Measurements from ENCODE around the gene NANP. TPM values are rescaled to one million over a fixed set of nuclear protein-coding genes. Genes with fewer than 3 reads are reported as not detected.
"Not testable (repeated sequence)": the region's sequence is repeated elsewhere in the genome, so short reads cannot be mapped to it uniquely, and the experiment has no call there.

Gene NANP
- total RNA-seq, 4 donors from 2014 or later: 4.7 to 8.5 (median 6.9) TPM

DNA sequence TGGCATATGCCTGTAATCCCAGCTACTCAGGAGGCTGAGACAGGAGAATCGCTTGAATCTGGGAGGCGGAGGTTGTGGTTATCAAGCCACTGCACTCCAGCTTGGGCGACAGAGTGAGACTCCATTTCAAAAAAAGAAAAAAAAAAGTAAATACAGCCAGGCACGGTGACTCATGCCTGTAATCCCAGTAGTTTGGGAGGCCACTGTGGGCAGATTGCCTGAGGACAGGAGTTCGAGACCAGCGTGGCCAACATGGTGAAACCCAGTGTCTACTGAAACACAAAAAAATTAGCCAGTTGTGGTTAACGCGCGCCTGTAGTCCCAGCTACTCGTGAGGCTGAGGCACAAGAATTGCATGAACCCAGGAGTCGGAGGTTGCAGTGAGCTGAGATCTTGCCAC, 36.9 kb downstream of the NANP start:
- Histone ChIP-seq H3K27ac (no peak overlapping the region), H3K36me3 (no peaks in the 10 kb centered on the region), H3K27me3 (no peaks in the 10 kb centered on the region), H3K4me1 (peaks cover 0 to 9% of the 10 kb centered on the region in 2 donors), H3K4me3 (replicated peaks in 1 of 3) (no peak overlapping the region), H3K9me3 (no peaks in the 10 kb centered on the region)
- no peak for DNase-seq
- TF ChIP-seq, protein P1, sequence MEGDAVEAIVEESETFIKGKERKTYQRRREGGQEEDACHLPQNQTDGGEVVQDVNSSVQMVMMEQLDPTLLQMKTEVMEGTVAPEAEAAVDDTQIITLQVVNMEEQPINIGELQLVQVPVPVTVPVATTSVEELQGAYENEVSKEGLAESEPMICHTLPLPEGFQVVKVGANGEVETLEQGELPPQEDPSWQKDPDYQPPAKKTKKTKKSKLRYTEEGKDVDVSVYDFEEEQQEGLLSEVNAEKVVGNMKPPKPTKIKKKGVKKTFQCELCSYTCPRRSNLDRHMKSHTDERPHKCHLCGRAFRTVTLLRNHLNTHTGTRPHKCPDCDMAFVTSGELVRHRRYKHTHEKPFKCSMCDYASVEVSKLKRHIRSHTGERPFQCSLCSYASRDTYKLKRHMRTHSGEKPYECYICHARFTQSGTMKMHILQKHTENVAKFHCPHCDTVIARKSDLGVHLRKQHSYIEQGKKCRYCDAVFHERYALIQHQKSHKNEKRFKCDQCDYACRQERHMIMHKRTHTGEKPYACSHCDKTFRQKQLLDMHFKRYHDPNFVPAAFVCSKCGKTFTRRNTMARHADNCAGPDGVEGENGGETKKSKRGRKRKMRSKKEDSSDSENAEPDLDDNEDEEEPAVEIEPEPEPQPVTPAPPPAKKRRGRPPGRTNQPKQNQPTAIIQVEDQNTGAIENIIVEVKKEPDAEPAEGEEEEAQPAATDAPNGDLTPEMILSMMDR (IDR thresholded peaks at IDR 0.05): no peak
- TF ChIP-seq POLR2A (IDR thresholded peaks at IDR 0.05): no peak
- 81 to 82% methylated on average over 11 of the region's 11 CpGs for WGBS, 2 donors
- intact Hi-C loops (cut with DNase I): no loop called here

DNA sequence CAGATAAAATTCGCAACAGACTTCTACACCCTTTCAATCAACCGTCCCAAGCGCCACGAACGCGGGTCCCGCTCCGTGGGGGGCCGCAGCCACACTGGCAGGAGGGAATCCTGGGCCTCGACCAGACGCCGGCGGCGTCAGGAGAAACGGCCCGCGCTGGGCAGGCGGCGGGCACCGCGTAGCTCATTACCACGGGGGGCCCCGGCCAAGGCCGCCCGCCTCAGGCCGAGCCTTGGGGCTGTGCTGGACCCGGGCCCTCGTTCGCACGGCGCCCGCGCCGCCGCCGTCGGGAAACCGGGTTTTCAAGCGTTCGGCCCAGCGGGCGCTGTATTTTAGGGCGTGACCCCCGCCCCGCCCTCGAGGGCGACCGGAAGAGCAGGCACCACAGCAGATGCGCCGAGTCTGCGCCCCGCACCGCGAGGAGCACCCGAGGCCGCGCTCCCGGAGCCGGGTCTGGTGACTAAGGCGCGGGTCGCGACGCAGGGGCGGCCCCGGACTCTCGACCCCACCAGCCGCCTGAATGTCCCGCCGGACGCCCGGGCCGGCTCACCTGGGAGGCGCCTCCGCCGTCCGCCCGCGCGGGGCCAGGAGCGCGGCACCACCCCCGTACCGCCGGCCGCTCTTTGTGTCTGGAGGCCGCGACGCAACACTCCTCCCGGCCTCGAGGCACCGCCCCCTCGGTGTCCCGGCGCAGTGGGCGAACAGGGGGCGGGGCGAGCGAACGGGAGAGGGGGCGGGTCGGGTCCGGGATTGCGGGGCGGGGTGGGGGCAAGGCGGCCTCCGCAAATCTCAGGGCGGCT, 38.7 kb downstream of the NANP start, which contains the start of gene NINL:
Gene NINL (minus strand): TSS at position 627 of the 800 bp plus-strand sequence. CDS start 58,944 bp downstream, outside the sequence.
- 1% methylated on average over 13 to 27 of the region's 108 CpGs for WGBS, 2 donors
- no peaks in the 10 kb centered on the region for H3K9me3 ChIP-seq
- H3K4me3 ChIP-seq (replicated peaks in 1 of 3): peak within 1 kb of the TSS; percentile 59 to 76 (median 67)
- intact Hi-C loops (cut with DNase I): no loop called here
- H3K4me1 ChIP-seq: peaks cover 0 to 20% of the 10 kb centered on the region in 2 donors
- no peaks in the 10 kb centered on the region for H3K27me3 ChIP-seq
- H3K36me3 ChIP-seq: no peaks in the 10 kb centered on the region
- peak; percentile 74 to 75 for DNase-seq
- TF ChIP-seq POLR2A (IDR thresholded peaks at IDR 0.05): peak; percentile 35 to 90
- TF ChIP-seq, protein P1 (IDR thresholded peaks at IDR 0.05): no peak
- H3K27ac ChIP-seq: peak within 1 kb of the TSS in 2 of 3 donors; percentile 47 to 80

DNA sequence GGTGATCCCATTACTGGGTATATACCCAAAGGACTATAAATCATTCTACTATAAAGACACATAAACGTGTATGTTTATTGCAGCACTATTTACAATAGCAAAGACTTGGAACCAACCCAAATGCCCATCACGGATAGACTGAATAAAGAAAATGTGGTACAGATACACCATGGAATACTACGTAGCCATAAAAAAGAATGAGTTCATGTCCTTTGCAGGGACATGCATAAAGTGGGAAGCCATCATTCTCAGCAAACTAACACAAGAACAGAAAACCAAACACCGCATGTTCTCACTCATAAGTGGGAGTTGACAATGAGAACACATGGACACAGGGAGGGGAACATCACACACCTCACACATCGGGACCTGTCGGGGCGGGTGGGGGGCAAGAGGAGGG, 40.2 kb downstream of the NANP start:
- H3K27ac ChIP-seq; intact Hi-C loops (cut with DNase I); H3K4me3 ChIP-seq (replicated peaks in 1 of 3); DNase-seq; H3K27me3 ChIP-seq; H3K36me3 ChIP-seq; H3K9me3 ChIP-seq: not testable (repeated sequence)
- WGBS, 2 donors: 93% methylated on average over 7 of the region's 7 CpGs
- H3K4me1 ChIP-seq: peaks cover 5 to 35% of the 10 kb centered on the region in 2 donors

DNA sequence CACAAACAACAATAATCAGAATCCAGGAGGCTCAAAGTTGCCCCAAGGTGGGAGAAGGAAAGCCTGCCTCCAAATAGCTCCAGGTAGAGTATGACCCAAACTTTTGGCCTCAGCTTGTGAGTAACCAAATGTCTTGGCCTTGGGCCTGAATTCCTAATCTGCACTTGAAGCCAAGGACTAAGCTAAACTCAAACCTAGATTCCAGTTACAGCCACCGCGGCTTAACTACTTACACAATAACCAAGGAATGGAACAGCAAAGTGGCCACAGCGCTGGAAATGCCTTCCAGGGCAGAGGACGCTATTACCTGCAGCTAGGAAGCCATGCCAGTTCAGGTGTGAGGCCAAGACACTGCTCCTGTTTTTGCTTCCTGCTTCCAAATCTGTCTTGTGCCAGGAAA, 43.1 kb downstream of the NANP start:
- Histone ChIP-seq H3K9me3 (no peaks in the 10 kb centered on the region), H3K4me1 (peaks cover 5 to 35% of the 10 kb centered on the region in 2 donors), H3K27ac (peak overlapping the region; percentile 7 to 63 (median 50)), H3K36me3 (no peaks in the 10 kb centered on the region), H3K27me3 (no peaks in the 10 kb centered on the region), H3K4me3 (replicated peaks in 1 of 3) (no peak overlapping the region)
- WGBS, 2 donors: 23 to 43% methylated on average over 3 to 4 of the region's 4 CpGs
- intact Hi-C loops (cut with DNase I): no loop called here
- TF ChIP-seq, protein P1 (IDR thresholded peaks at IDR 0.05): peak in 1 of 6 experiments; percentile 11
- TF ChIP-seq POLR2A (IDR thresholded peaks at IDR 0.05): no peak
- DNase-seq: peak; percentile 79 to 80

DNA sequence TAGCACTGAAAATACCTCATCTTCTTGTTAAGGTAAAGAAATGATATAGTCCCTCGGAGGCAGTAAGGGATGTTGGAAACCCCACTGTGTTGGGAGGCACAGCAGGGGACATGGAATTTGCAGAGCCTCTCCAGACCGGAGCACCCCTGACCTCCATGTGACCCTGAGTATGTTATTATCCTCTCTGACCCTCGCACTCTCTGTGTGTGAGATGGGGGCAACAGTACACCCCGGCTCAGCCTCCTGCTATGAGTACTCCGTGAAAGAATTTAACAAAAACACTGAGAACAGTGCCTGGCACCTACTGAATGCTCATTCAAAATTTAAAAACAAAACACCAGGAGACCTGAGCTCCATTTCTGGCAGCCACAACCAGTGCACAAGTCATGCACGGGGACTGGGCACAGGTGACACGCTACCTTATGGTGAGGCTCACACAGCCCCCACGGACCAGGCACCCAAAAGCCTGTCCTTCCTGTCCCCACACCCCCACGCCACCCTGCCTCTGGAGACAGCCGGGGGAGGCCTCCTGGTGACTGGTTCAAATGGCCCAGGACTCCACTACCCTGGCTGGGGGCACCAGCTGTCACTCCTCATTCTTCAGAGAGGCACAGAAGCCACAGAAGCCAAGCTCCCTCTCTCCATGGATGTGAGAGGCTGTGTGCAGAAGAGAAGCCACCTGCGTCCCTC, 44.6 kb downstream of the NANP start:
- intact Hi-C loops (cut with DNase I): no loop called here
- TF ChIP-seq, protein P1 (IDR thresholded peaks at IDR 0.05): no peak
- TF ChIP-seq POLR2A (IDR thresholded peaks at IDR 0.05): no peak
- no peak overlapping the region for H3K4me3 ChIP-seq (replicated peaks in 1 of 3)
- DNase-seq: peak; percentile 21 to 33
- H3K36me3 ChIP-seq: no peaks in the 10 kb centered on the region
- no peaks in the 10 kb centered on the region for H3K27me3 ChIP-seq
- no peaks in the 10 kb centered on the region for H3K9me3 ChIP-seq
- 49 to 62% methylated on average over 11 of the region's 11 CpGs for WGBS, 2 donors
- H3K4me1 ChIP-seq: peaks cover 5 to 30% of the 10 kb centered on the region in 2 donors
- H3K27ac ChIP-seq: peak overlapping the region in 2 of 3 donors; percentile 4 to 52

Measured in thyroid gland (tissue), 4 donors.